Heart right ventricle (tissue), 16 donors: Measurements from ENCODE around the gene C19orf33. TPM values are rescaled to one million over a fixed set of nuclear protein-coding genes. Genes with fewer than 3 reads are reported as not detected.
"Not testable (repeated sequence)": the region's sequence is repeated elsewhere in the genome, so short reads cannot be mapped to it uniquely, and the experiment has no call there.

ENCODE experiments used
- ATAC-seq, 8 donors: fragments of 200-7000 bp; cut with Tn5 transposase; one replicate each; pipeline ENCODE4 v1.9.1; 2020; ENCODE audit warnings: mild to moderate bottlenecking in 8 of 8, moderate library complexity in 8 of 8, moderate number of reproducible peaks in 1 of 8
- DNase-seq, 2 donors: peaks; one replicate each; pipeline ENCODE4 v3.0.0-alpha.2; 2020
- H3K27ac ChIP-seq, 10 donors: fragments of 200-600 bp; sonication (generic) in 2 of 10; one replicate each; pipeline versions ENCODE4 v1.5.0 to v1.8.0; 2020 to 2022; ENCODE audit warnings: mild to moderate bottlenecking in 3 of 10
- H3K27me3 ChIP-seq, 7 donors: fragments of 200-600 bp; one replicate each; pipeline ENCODE4 v1.8.0; 2021 to 2022; ENCODE audit warnings: mild to moderate bottlenecking in 2 of 7
- H3K36me3 ChIP-seq, 9 donors: fragments of 200-600 bp; sonication (generic) in 1 of 9; one replicate each; pipeline versions ENCODE4 v1.5.0 to v1.8.0; 2020 to 2022; ENCODE audit warnings: mild to moderate bottlenecking in 2 of 9
- H3K4me1 ChIP-seq, 9 donors: fragments of 200-600 bp; sonication (generic) in 1 of 9; one replicate each; pipeline versions ENCODE4 v1.5.0 to v1.8.0; 2020 to 2022; ENCODE audit warnings: mild to moderate bottlenecking in 4 of 9
- H3K4me3 ChIP-seq, 10 donors: fragments of 200-600 bp; sonication (generic) in 2 of 10; one replicate each; pipeline versions ENCODE4 v1.5.0 to v1.8.0; 2020 to 2022; ENCODE audit warnings: mild to moderate bottlenecking in 7 of 10, moderate library complexity in 2 of 10
- H3K9me3 ChIP-seq, 11 donors: fragments of 200-600 bp in 10 of 11; sonication (generic) in 2 of 11; one replicate each; pipeline versions ENCODE4 v1.5.0 to v1.8.0; 2013 to 2022; ENCODE audit warnings: mild to moderate bottlenecking in 2 of 11, control low read depth in 1 of 11, moderate library complexity in 1 of 11
- WGBS, 2 donors: extraction: QIAGEN DNeasy Blood & Tissue Kit; methylation state at CpG; one replicate each; pipeline ENCODE4 v1.1.7; 2013; ENCODE audit warnings: inconsistent platforms in 1 of 2; 5-methylcytosine and 5-hydroxymethylcytosine counted together
- intact Hi-C, 10 donors: fragments of 100-400 bp; cut with DNase I; formaldehyde crosslinking; loops; one replicate each; pipeline versions ENCODE4 v1.11.1 to v1.14.2; 2022
- long read RNA-seq, 3 donors: library from polyadenylated mRNA; unstranded; transcript quantifications; one replicate each; pipeline ENCODE4 v2.0.0, GENCODE V29; 2020 to 2021
- polyA plus RNA-seq, 2 donors: library from polyadenylated mRNA; stranded (reverse); fragments of 200-250 nt; gene quantifications; one replicate each; pipeline ENCODE4 v1.2.3, GENCODE V29; 2013
- total RNA-seq, 10 donors: library from RNA; stranded (reverse); fragmentation: NEBNext Ultra II Directional in 3 of 10; extraction: Animal tissue kit (Norgen Biotek cat#: 25700) in 3 of 10; gene quantifications; one replicate each; pipeline versions ENCODE4 v1.2.1 to v1.2.4, GENCODE V29; 2021 to 2023
- TF ChIP-seq, protein P1 (sequence below), 9 donors: fragments of 200-600 bp; sonication (generic) in 2 of 9; IDR thresholded peaks; one replicate each; pipeline versions ENCODE4 v1.5.0 to v1.8.0; 2021 to 2022; ENCODE audit warnings: antibody characterized with exemption in 9 of 9, mild to moderate bottlenecking in 5 of 9, moderate library complexity in 1 of 9
- donor health status: Arrhythmogenic right ventricular cardiomyopathy.
- donor health status: ischemic (EF 13 %, LVEDD 7.1; RV severe dilation, severe dysfunction).
- donor health status: healthy with polysubstance abuse.
- donor health status: DM: no; HTN: yes; CAD: no.
- donor health status: DM: no; HTN: no; CAD: no.
- donor health status: ischemic (EF 25% LVEDD 6.9; RV normal size, moderate dysfunction).
- donor health status: ischemic (EF 25% LVEDD 5.7; RV mildly dilated, moderate dysfunction).
- donor health status: healthy.
- donor health status: DM: yes; HTN: yes; CAD: no.
- donor health status: Ischemic cardiomyopathy.
- donor health status: ischemic (EF 35%, LVEDD 5.7; RV mildly dilated, moderate dysfunction).
- donor health status: nonischemic (EF 11% LVEDD 7.7; RV severe dilation, severe dysfunction).
- donor health status: DM: yes; HTN: yes; CAD: no.
- donor health status: PGD.
- donor health status: ischemic (EF 29% LVEDD 5.4; RV normal size, mild dysfunction).
- donor health status: nonischemic (EF 23%, LVEDD 6.1; RV moderate dilation, normal function).

The C19orf33 gene
- 10 to 100 TPM in 1 of 10 donors, 1 to 10 TPM in 7, not detected in 2; 2.2 to 37.9 (median 3.7) TPM for total RNA-seq
- polyA plus RNA-seq = 100 to 1,000 TPM in 1 of 2 donors, 10 to 100 TPM in 1; 24.9 to 133 TPM
- long read RNA-seq, donor 1, partial matches to known transcripts = 0 of 1 reads
- long read RNA-seq, donor 1, other reads (novel, unspliced or antisense) = 0 of 1 reads
- long read RNA-seq, donor 2, partial matches to known transcripts = 0 of 4 reads
- long read RNA-seq, donor 2, other reads (novel, unspliced or antisense) = 0 of 4 reads
- long read RNA-seq, donor 3, partial matches to known transcripts = 0 of 2 reads
- long read RNA-seq, donor 3, other reads (novel, unspliced or antisense) = 0 of 2 reads

DNA sequence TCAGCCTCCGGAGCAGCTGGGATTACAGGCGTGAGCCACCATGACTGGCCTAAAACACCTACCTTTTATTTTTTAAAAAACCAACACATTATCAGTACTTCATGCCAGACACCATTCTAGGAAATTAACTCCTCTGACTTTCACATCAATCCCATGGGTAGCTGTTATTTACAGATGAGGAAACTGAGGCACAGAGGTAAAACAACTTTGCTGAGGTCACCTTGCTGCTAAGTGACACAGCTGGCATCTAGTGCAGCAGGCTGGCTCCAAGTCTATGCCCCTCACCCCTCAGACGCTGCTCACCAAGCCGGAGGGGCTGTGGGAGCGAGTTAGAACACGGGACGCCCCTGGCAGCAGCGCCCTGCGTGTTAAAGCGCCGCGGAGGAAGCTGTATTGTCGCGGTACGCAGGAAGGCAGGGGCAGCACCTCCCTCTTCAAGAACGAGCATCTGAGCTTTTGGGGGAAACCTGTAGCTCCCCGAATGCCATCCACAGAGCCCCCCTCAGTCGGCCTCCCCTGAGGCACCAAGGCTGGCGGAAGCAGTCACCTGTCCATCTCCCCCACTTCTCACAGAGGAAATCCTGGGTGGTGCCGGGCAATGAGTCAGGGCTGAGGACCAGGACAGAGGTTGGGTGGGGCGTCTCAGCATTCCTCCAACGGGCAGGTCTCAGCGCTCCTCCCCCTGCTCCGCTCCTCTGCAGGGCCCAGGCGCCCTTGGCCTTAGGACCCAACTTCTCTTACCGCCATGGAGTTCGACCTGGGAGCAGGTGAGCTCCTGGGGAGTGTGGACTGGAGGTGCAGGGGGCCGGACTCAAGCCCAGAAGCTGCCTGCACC is at the start of gene C19orf33:
Gene C19orf33 (plus strand): TSS at position 735 of the 835 bp plus-strand sequence. CDS start 11 bp downstream, at position 746.
- DNase-seq (peak in 1 of 2 donors; percentile 36), ATAC-seq (peak in 7 of 8 donors; percentile 38 to 78 (median 70))
- H3K36me3 ChIP-seq = peaks cover 0 to 46% (median 17%) of the 10 kb centered on the region in 9 donors
- intact Hi-C loops = no loop called here
- WGBS, 2 donors = 58 to 65% methylated on average over 28 of the region's 28 CpGs
- peak within 1 kb of the TSS in 8 of 10 donors; percentile 18 to 40 (median 28) for H3K4me3 ChIP-seq
- peak within 1 kb of the TSS in 8 of 10 donors; percentile 16 to 85 (median 40) for H3K27ac ChIP-seq
- H3K9me3 ChIP-seq = no peaks in the 10 kb centered on the region
- TF ChIP-seq, protein P1, sequence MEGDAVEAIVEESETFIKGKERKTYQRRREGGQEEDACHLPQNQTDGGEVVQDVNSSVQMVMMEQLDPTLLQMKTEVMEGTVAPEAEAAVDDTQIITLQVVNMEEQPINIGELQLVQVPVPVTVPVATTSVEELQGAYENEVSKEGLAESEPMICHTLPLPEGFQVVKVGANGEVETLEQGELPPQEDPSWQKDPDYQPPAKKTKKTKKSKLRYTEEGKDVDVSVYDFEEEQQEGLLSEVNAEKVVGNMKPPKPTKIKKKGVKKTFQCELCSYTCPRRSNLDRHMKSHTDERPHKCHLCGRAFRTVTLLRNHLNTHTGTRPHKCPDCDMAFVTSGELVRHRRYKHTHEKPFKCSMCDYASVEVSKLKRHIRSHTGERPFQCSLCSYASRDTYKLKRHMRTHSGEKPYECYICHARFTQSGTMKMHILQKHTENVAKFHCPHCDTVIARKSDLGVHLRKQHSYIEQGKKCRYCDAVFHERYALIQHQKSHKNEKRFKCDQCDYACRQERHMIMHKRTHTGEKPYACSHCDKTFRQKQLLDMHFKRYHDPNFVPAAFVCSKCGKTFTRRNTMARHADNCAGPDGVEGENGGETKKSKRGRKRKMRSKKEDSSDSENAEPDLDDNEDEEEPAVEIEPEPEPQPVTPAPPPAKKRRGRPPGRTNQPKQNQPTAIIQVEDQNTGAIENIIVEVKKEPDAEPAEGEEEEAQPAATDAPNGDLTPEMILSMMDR (IDR thresholded peaks at IDR 0.05) = no peak
- H3K4me1 ChIP-seq = peaks cover 0 to 15% (median 0%) of the 10 kb centered on the region in 9 donors
- no peaks in the 10 kb centered on the region for H3K27me3 ChIP-seq

DNA sequence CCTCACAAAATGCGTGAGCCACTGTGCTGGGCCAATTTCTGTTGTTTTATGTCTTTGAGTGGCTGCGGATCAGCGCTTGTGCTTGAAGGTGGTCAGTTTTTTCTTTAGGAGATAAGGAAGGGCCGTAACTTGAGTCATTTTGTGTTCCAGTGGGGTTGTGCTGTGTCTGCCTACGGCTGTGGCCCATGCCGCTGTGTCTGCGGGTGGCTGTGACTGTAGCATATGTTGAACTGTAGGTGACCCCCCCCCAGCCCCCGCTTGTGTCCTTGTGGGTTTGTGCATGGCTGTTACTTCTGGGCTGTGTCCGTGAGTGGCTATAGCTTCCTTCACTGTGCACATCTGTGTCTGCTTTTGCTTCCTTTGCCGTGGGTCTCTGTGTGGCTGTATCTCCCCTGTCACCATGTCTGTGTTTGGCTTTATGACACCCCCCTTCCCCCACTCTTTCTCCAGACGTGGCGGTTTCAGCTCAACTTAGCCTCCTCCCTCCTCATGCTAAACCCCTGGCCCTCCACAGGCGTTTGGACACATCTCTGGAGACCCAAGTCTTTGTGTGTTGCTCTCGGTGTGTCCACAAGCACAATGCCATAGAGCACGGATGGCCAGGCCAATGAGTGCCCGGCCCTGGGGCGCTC is 48.6 kb upstream of the C19orf33 start:
- Histone ChIP-seq H3K36me3 (no peaks in the 10 kb centered on the region), H3K9me3 (no peaks in the 10 kb centered on the region), H3K4me1 (peaks cover 6 to 65% (median 37%) of the 10 kb centered on the region in 9 donors), H3K27ac (peak overlapping the region; percentile 56 to 98 (median 94)), H3K4me3 (peak overlapping the region; percentile 58 to 86 (median 72)), H3K27me3 (peaks cover 0 to 31% (median 0%) of the 10 kb centered on the region in 7 donors)
- ATAC-seq = no peak
- intact Hi-C loops = loop anchor here in 2 of 10 donors (1.0 to 5.0 kb wide), 2 partner anchors 11 to 62 kb away; partner anchors contain the start of genes KCNK6 (in 1 of the 2) and YIF1B (in 1 of the 2)
- TF ChIP-seq, protein P1 (IDR thresholded peaks at IDR 0.05) = no peak
- WGBS, 2 donors = 35 to 44% methylated on average over 17 of the region's 17 CpGs
- DNase-seq = no peak

- not testable (repeated sequence) for DNase-seq, H3K4me3 ChIP-seq, H3K27ac ChIP-seq, H3K36me3 ChIP-seq, H3K9me3 ChIP-seq, ATAC-seq, H3K27me3 ChIP-seq
- 92 to 95% methylated on average over 12 of the region's 12 CpGs for WGBS, 2 donors
- H3K4me1 ChIP-seq = peaks cover 5 to 21% (median 13%) of the 10 kb centered on the region in 9 donors
- intact Hi-C loops = loop anchor here in 1 of 10 donors (10.0 kb wide), 1 partner anchor 63 kb away; no protein-coding TSS in a partner anchor
Observed at GRCh38 chr19:38261942-38262341, 42.1 kb upstream of the C19orf33 start.

DNA sequence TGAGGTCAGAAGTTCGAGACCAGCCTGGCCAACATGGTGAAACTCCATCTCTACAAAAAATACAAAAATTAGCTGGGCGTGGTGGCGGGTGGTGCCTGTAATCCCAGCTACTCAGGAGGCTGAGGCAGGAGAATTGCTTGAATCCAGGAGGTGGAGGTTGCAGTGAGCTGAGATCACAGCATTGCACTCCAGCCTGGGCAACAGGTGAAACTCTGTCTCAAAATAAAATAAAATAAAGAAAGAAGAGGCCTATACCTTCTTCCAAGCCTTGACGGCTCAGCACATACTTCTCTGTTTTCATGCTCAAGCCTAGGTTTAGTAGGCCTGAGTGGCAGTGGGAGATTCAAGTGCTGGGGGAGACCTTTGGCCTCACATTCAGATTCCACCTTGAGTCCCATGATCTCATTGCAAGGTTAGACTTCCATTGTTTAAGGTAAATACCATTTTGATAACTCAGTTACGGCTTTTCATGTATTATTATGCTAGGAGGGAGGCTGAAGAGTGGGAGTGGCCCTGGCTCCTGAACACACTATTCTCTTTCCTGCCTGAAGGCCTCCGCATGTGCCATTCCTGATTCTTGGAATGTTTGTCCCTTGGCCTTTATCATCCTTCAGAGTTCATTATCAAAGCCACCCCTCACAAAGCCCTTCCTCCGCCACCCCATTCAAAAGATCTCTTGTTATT is 41.3 kb upstream of the C19orf33 start:
- 95 to 96% methylated on average over 7 of the region's 7 CpGs for WGBS, 2 donors
- TF ChIP-seq, protein P1 (IDR thresholded peaks at IDR 0.05) = no peak
- H3K4me1 ChIP-seq = peaks cover 5 to 22% (median 12%) of the 10 kb centered on the region in 9 donors
- no peaks in the 10 kb centered on the region for H3K9me3 ChIP-seq
- ATAC-seq (no peak), DNase-seq (no peak)
- intact Hi-C loops = loop anchor here in 1 of 10 donors (10.0 kb wide), 1 partner anchor 62 kb away; no protein-coding TSS in a partner anchor
- peaks cover 0 to 3% (median 0%) of the 10 kb centered on the region in 7 donors for H3K27me3 ChIP-seq
- no peak overlapping the region for H3K4me3 ChIP-seq
- H3K27ac ChIP-seq = no peak overlapping the region
- no peaks in the 10 kb centered on the region for H3K36me3 ChIP-seq
